MM.1S (cell line): Measurements from ENCODE around the gene NT5C3A.

Experiments used
- CTCF ChIP-seq: fragments of 300-600 bp; sonication (generic); IDR thresholded peaks from 2 replicates; pipeline ENCODE4 v1.5.1; 2016; ENCODE audit warnings: antibody characterized with exemption, low read length, mixed read lengths
- EZH2 ChIP-seq: fragments of 300-600 bp; sonication (generic); optimal IDR thresholded peaks from 2 replicates; pipeline ENCODE3; 2017; ENCODE audit warnings: low read depth, mild to moderate bottlenecking, antibody characterized with exemption, low read length, mixed read lengths
- EZH2phosphoT487 ChIP-seq: fragments of 300-600 bp; sonication (generic); IDR thresholded peaks from 2 replicates; pipeline ENCODE4 v1.6.1; 2018; ENCODE audit warnings: antibody characterized with exemption, low read length

- TF ChIP-seq CTCF = no peak
- no peak for TF ChIP-seq EZH2
- no peak for TF ChIP-seq EZH2phosphoT487
These were observed 39.3 kb upstream of the NT5C3A start for GRCh38 chr7:33101906-33102305.
